HepG2 (cell line): ENCODE measurements around the gene CCND1. TPM values are rescaled to one million over a fixed set of nuclear protein-coding genes. Genes with fewer than 3 reads are reported as not detected.

Experiments used
- ATAC-seq: fragments of 200-7000 bp; cut with Tn5 transposase; 3 replicates; pipeline ENCODE4 v1.9.1; 2020; ENCODE audit warnings: mild to moderate bottlenecking, moderate library complexity
- BruUV-seq: library from RNA; stranded (reverse); fragments of 400-500 nt; replicated peaks from 2 replicates; lab custom pipeline; 2021; lab: Mats Ljungman, UMichigan
- CTCF ChIA-PET: fragments of 300-600 bp; formaldehyde crosslinking; extraction: SDS; loops from one replicate; lab custom pipeline; 2021; ENCODE audit warnings: low total read pairs, inconsistent platforms, low intra/inter-chr PET ratio; lab: Yijun Ruan, JAX
- POLR2A ChIA-PET: fragments of 350-600 bp; sonication (Branson Sonifier 250); formaldehyde crosslinking; loops from one replicate; lab custom pipeline; 2020; ENCODE audit warnings: antibody characterized with exemption, inconsistent platforms; lab: Yijun Ruan, JAX
- DNase-seq: peaks from one replicate; pipeline ENCODE4 v3.0.0-alpha.2; 2015; ENCODE audit warnings: low spot score
- FAIRE-seq: peaks from 3 replicates; lab custom pipeline; 2011; peaks lifted over from hg19 to GRCh38; lab: Jason Lieb, UNC
- H2AFZ ChIP-seq: one replicate; pipeline ENCODE4 v1.6.1; 2011; ENCODE audit warnings: low read length, inconsistent platforms
- H3K27ac ChIP-seq: fragments of 300-600 bp; 3 replicates; pipeline ENCODE4 v1.8.0; 2011; ENCODE audit warnings: mixed run types, mild to moderate bottlenecking, mixed read lengths, low read length, inconsistent platforms; ENCODE audit not compliant: insufficient read depth; ENCODE audit errors: extremely low read length
- H3K27me3 ChIP-seq, 2 experiments: fragments of 200-600 bp in 1 of 2; 2 replicates in 1 of 2; 3 replicates in 1 of 2; pipeline versions ENCODE4 v1.6.0 to v1.8.0; 2011; ENCODE audit warnings: low read length in 2 of 2, mild to moderate bottlenecking in 2 of 2, moderate library complexity in 2 of 2, inconsistent platforms in 1 of 2; ENCODE audit not compliant: insufficient read depth in 2 of 2, control insufficient read depth in 1 of 2
- H3K36me3 ChIP-seq, 2 experiments: fragments of 200-600 bp in 1 of 2; replicated peaks in 1 of 2; 2 replicates in 1 of 2; 3 replicates in 1 of 2; pipeline versions ENCODE4 v1.5.1 to v1.8.0; 2011; ENCODE audit warnings: low read length in 2 of 2, inconsistent platforms in 1 of 2; ENCODE audit not compliant: insufficient read depth in 2 of 2, control insufficient read depth in 1 of 2
- H3K4me1 ChIP-seq: 2 replicates; pipeline ENCODE4 v1.5.1; 2012; ENCODE audit warnings: low read length, inconsistent platforms; ENCODE audit not compliant: insufficient read depth
- H3K4me2 ChIP-seq: 2 replicates; pipeline ENCODE4 v1.6.0; 2011; ENCODE audit warnings: low read depth, low read length, inconsistent platforms
- H3K4me3 ChIP-seq, 3 experiments: fragments of 200-600 bp in 1 of 3; sonication (generic), shearing (Covaris generic) in 1 of 3; replicated peaks in 1 of 3; 2 replicates each; pipeline ENCODE4 v1.5.1; 2011 to 2016; ENCODE audit warnings: low read length in 3 of 3, inconsistent platforms in 2 of 3, low read depth in 2 of 3, mild to moderate bottlenecking in 2 of 3, control low read depth in 1 of 3, mixed read lengths in 1 of 3; ENCODE audit not compliant: insufficient read depth in 1 of 3
- H3K79me2 ChIP-seq: one replicate; pipeline ENCODE4 v1.6.1; 2011; ENCODE audit warnings: low read length, inconsistent platforms; ENCODE audit not compliant: insufficient read depth
- H3K9ac ChIP-seq: 2 replicates; pipeline ENCODE4 v1.6.0; 2011; ENCODE audit warnings: mild to moderate bottlenecking, low read depth, low read length, inconsistent platforms; ENCODE audit not compliant: insufficient read depth
- H3K9me3 ChIP-seq: 2 replicates; pipeline ENCODE4 v1.5.1; 2012; ENCODE audit warnings: mild to moderate bottlenecking, low read length
- H4K20me1 ChIP-seq: 2 replicates; pipeline ENCODE4 v1.6.0; 2011; ENCODE audit warnings: inconsistent platforms, mild to moderate bottlenecking, low read length, moderate library complexity; ENCODE audit not compliant: insufficient read depth
- KAT7 ChIP-seq: IDR thresholded peaks from 2 replicates; pipeline ENCODE4 v1.6.1; 2018; ENCODE audit warnings: borderline replicate concordance, missing compliant biosample characterization
- KMT2B ChIP-seq: IDR thresholded peaks from 2 replicates; pipeline ENCODE4 v1.6.1; 2016; ENCODE audit warnings: missing genetic modification reagents, missing compliant biosample characterization
- SIX4 ChIP-seq: sonication (generic); formaldehyde crosslinking; IDR thresholded peaks from 2 replicates; pipeline ENCODE4 v1.4.0; 2020; ENCODE audit warnings: missing genetic modification reagents
- ZMAT3 ChIP-seq: sonication (generic); formaldehyde crosslinking; conservative IDR thresholded peaks from 2 replicates; pipeline ENCODE4 v1.7.0; 2021; ENCODE audit warnings: missing genetic modification reagents
- ZNF232 ChIP-seq: sonication (generic); formaldehyde crosslinking; IDR thresholded peaks from 2 replicates; pipeline ENCODE4 v1.4.0; 2020; ENCODE audit warnings: missing genetic modification reagents, borderline replicate concordance
- ZNF234 ChIP-seq: sonication (generic); formaldehyde crosslinking; conservative IDR thresholded peaks from 2 replicates; pipeline ENCODE4 v1.5.1; 2020; ENCODE audit warnings: mild to moderate bottlenecking, missing genetic modification reagents
- ZNF292 ChIP-seq: sonication (generic); formaldehyde crosslinking; IDR thresholded peaks from 2 replicates; pipeline ENCODE4 v1.8.1; 2022; ENCODE audit warnings: mild to moderate bottlenecking, low read depth, missing genetic modification reagents, borderline replicate concordance
- ZNF605 ChIP-seq: sonication (generic); formaldehyde crosslinking; IDR thresholded peaks from 2 replicates; pipeline ENCODE4 v1.8.0; 2022; ENCODE audit warnings: mild to moderate bottlenecking, missing genetic modification reagents
- ZSCAN31 ChIP-seq: sonication (generic); formaldehyde crosslinking; IDR thresholded peaks from 2 replicates; pipeline ENCODE4 v1.5.0; 2020; ENCODE audit warnings: low read depth, mild to moderate bottlenecking, missing genetic modification reagents
- WGBS: methylation state at CpG from one replicate; pipeline ENCODE4 v1.1.6; 2017; ENCODE audit warnings: low lambda C conversion rate; 5-methylcytosine and 5-hydroxymethylcytosine counted together
- in situ Hi-C: cut with HindIII; loops from 2 replicates; pipeline ENCODE4 v1.10.0; 2017; ENCODE audit warnings: low pct_unique_long_range_greater_than_20kb; ENCODE audit not compliant: extremely low pct_ligation_motif_present
- intact Hi-C: fragments of 100-400 bp; cut with micrococcal nuclease; formaldehyde crosslinking; loops from one replicate; pipeline ENCODE4 v1.10.0; 2022; ENCODE audit not compliant: unreplicated experiment
- polyA plus RNA-seq, 8 experiments: library from polyadenylated mRNA; depleted of rRNA in 3 of 8; stranded (reverse) in 7 of 8; unstranded in 1 of 8; fragments of >200 nt; fragmentation: Illumina TruSeq in 4 of 8; extraction: Trizol in 4 of 8; gene quantifications; 2 replicates each; pipeline versions ENCODE4 v1.2.1 to v1.2.3, GENCODE V29; 2011 to 2016; ENCODE audit warnings: low read depth in 4 of 8, missing spikeins in 1 of 8, mixed read lengths in 1 of 8; ENCODE audit not compliant: insufficient read depth in 1 of 8
- total RNA-seq, 5 experiments: library from RNA; depleted of rRNA; stranded (reverse); fragments of >200 nt; fragmentation: Illumina TruSeq; extraction: Trizol; gene quantifications; 2 replicates each; pipeline ENCODE4 v1.2.3, GENCODE V29; 2016; ENCODE audit warnings: low read depth in 1 of 5
- TF ChIP-seq, protein P1 (sequence below): sonication (generic); formaldehyde crosslinking; IDR thresholded peaks from 2 replicates; pipeline ENCODE4 v1.9.0; 2021; ENCODE audit warnings: missing genetic modification reagents, borderline replicate concordance
- TF ChIP-seq, protein P2 (sequence below): sonication (generic); formaldehyde crosslinking; IDR thresholded peaks from 2 replicates; pipeline ENCODE4 v1.8.1; 2023; ENCODE audit warnings: mild to moderate bottlenecking, missing genetic modification reagents
- TF ChIP-seq, protein P3 (sequence below): sonication (generic); formaldehyde crosslinking; IDR thresholded peaks from 2 replicates; pipeline ENCODE4 v1.8.1; 2023; ENCODE audit warnings: missing genetic modification reagents, mild to moderate bottlenecking, borderline replicate concordance
- TF ChIP-seq, protein P4 (sequence below): sonication (generic); formaldehyde crosslinking; IDR thresholded peaks from 2 replicates; pipeline ENCODE4 v1.4.0; 2020; ENCODE audit warnings: missing genetic modification reagents

The CCND1 gene
- total and polyA plus RNA-seq, 2 of the 13 experiments (the other 11 are each of a cell fraction or from before 2014, with no cell fraction given), result 107 to 136 TPM

DNA sequence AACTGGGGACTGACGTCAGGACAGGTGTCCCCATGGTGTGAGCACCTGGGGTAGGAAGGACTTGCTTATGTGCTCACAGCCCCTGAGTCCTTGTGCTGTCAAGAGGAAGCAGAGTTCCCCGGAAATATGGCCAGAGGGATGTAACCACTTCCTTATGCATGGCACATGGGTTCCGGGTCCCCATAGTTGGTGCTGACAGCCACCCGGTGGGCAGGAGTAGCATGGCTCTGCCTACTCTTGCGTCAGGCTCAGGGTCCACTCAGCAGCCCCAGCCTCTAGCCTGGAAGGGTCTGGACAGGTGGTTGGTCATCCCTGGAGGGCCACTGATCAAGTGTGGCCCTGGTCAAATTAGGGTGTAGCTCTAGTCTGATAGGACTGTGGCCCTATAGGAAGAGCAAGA, 42.8 kb upstream of the CCND1 start:
- H3K9me3 ChIP-seq, result no peaks in the 10 kb centered on the region
- no peak for ATAC-seq

More for the DNA sequence above, 42.8 kb upstream of the CCND1 start:
- peaks cover 2 to 15% of the 10 kb centered on the region in 2 experiments; a peak in 4 of 5 replicates for H3K27me3 ChIP-seq
- no peak for DNase-seq
- H3K4me3 ChIP-seq, result no peak overlapping the region
- intact Hi-C loops (no loop called here), in situ Hi-C loops (no loop called here)
- POLR2A ChIA-PET, result no interaction called here
- no peak overlapping the region for H2AFZ ChIP-seq
- no peak overlapping the region for H3K9ac ChIP-seq
- no peak overlapping the region for H3K4me2 ChIP-seq
- H4K20me1 ChIP-seq, result no peaks in the 10 kb centered on the region
- CTCF ChIA-PET, result no interaction called here
- WGBS, result 62% methylated on average over 1 of the region's 5 CpGs
- H3K79me2 ChIP-seq, result no peaks in the 10 kb centered on the region
- no peak for FAIRE-seq
- no TSS peak for BruUV-seq
- H3K27ac ChIP-seq, result no peak overlapping the region
- peaks cover 17% of the 10 kb centered on the region for H3K4me1 ChIP-seq
- no peak for TF ChIP-seq KAT7 (CRISPR knock-in tag)
- TF ChIP-seq ZNF232 (CRISPR knock-in tag), result no peak
- no peak for TF ChIP-seq ZNF234
- TF ChIP-seq, protein P1, sequence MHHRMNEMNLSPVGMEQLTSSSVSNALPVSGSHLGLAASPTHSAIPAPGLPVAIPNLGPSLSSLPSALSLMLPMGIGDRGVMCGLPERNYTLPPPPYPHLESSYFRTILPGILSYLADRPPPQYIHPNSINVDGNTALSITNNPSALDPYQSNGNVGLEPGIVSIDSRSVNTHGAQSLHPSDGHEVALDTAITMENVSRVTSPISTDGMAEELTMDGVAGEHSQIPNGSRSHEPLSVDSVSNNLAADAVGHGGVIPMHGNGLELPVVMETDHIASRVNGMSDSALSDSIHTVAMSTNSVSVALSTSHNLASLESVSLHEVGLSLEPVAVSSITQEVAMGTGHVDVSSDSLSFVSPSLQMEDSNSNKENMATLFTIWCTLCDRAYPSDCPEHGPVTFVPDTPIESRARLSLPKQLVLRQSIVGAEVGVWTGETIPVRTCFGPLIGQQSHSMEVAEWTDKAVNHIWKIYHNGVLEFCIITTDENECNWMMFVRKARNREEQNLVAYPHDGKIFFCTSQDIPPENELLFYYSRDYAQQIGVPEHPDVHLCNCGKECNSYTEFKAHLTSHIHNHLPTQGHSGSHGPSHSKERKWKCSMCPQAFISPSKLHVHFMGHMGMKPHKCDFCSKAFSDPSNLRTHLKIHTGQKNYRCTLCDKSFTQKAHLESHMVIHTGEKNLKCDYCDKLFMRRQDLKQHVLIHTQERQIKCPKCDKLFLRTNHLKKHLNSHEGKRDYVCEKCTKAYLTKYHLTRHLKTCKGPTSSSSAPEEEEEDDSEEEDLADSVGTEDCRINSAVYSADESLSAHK (CRISPR knock-in tag), result no peak
- TF ChIP-seq, protein P2, sequence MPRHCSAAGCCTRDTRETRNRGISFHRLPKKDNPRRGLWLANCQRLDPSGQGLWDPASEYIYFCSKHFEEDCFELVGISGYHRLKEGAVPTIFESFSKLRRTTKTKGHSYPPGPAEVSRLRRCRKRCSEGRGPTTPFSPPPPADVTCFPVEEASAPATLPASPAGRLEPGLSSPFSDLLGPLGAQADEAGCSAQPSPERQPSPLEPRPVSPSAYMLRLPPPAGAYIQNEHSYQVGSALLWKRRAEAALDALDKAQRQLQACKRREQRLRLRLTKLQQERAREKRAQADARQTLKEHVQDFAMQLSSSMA (CRISPR knock-in tag), result no peak
- no peak for TF ChIP-seq KMT2B
- TF ChIP-seq ZNF605, result no peak
- no peak for TF ChIP-seq ZNF292
- TF ChIP-seq, protein P3, sequence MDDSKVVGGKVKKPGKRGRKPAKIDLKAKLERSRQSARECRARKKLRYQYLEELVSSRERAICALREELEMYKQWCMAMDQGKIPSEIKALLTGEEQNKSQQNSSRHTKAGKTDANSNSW (CRISPR knock-in tag), result no peak
- TF ChIP-seq, protein P4, sequence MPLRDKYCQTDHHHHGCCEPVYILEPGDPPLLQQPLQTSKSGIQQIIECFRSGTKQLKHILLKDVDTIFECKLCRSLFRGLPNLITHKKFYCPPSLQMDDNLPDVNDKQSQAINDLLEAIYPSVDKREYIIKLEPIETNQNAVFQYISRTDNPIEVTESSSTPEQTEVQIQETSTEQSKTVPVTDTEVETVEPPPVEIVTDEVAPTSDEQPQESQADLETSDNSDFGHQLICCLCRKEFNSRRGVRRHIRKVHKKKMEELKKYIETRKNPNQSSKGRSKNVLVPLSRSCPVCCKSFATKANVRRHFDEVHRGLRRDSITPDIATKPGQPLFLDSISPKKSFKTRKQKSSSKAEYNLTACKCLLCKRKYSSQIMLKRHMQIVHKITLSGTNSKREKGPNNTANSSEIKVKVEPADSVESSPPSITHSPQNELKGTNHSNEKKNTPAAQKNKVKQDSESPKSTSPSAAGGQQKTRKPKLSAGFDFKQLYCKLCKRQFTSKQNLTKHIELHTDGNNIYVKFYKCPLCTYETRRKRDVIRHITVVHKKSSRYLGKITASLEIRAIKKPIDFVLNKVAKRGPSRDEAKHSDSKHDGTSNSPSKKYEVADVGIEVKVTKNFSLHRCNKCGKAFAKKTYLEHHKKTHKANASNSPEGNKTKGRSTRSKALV (CRISPR knock-in tag), result no peak
- no peak for TF ChIP-seq ZMAT3 (CRISPR knock-in tag)
- no peak for TF ChIP-seq ZSCAN31
- no peak for TF ChIP-seq SIX4 (CRISPR knock-in tag)
- no peaks in the 10 kb centered on the region for H3K36me3 ChIP-seq
